HEK293T (cell line): ENCODE data around the gene PINK1.
A peak's percentile ranks its signal among the peaks of the same experiment; 100 is the strongest.

Experiments used
- CTCF ChIA-PET: fragments of 350-600 bp; formaldehyde crosslinking; extraction: SDS; loops from one replicate; lab custom pipeline; 2021; ENCODE audit warnings: antibody characterized with exemption, inconsistent platforms; lab: Yijun Ruan, JAX
- POLR2A ChIA-PET: fragments of 350-600 bp; formaldehyde crosslinking; extraction: SDS; loops from one replicate; lab custom pipeline; 2020; ENCODE audit warnings: antibody characterized with exemption, inconsistent platforms; lab: Yijun Ruan, JAX
- DNase-seq: peaks from one replicate; pipeline ENCODE4 v3.0.0; 2012; ENCODE audit warnings: mixed read lengths; ENCODE audit errors: extremely low spot score
- ARNT ChIP-seq: fragments of 450-650 bp; IDR thresholded peaks from 2 replicates; pipeline ENCODE4 v1.6.1; 2017; ENCODE audit warnings: mild to moderate bottlenecking
- BHLHE40 ChIP-seq: fragments of 450-650 bp; IDR thresholded peaks from 2 replicates; pipeline ENCODE4 v1.6.1; 2016; ENCODE audit warnings: mild to moderate bottlenecking, moderate library complexity, borderline replicate concordance
- CTBP1 ChIP-seq: fragments of 450-650 bp; IDR thresholded peaks from 2 replicates; pipeline ENCODE4 v1.6.1; 2016; ENCODE audit warnings: borderline replicate concordance
- ELF4 ChIP-seq: fragments of 450-650 bp; IDR thresholded peaks from 2 replicates; pipeline ENCODE4 v1.6.1; 2017; ENCODE audit warnings: antibody characterized with exemption
- FOXA1 ChIP-seq: fragments of 450-650 bp; IDR thresholded peaks from 2 replicates; pipeline ENCODE4 v1.6.1; 2016; ENCODE audit warnings: mild to moderate bottlenecking
- FOXK2 ChIP-seq: fragments of 450-650 bp; IDR thresholded peaks from 2 replicates; pipeline ENCODE4 v1.6.1; 2016; ENCODE audit warnings: mild to moderate bottlenecking
- FOXM1 ChIP-seq: fragments of 450-650 bp; IDR thresholded peaks from 2 replicates; pipeline ENCODE4 v1.6.1; 2017; ENCODE audit warnings: mild to moderate bottlenecking, borderline replicate concordance
- HDGF ChIP-seq: fragments of 450-650 bp; IDR thresholded peaks from 2 replicates; pipeline ENCODE4 v1.6.1; 2017; ENCODE audit warnings: antibody characterized with exemption, borderline replicate concordance
- L3MBTL2 ChIP-seq: fragments of 450-650 bp; conservative IDR thresholded peaks from 2 replicates; pipeline ENCODE4 v1.6.1; 2016; ENCODE audit warnings: mild to moderate bottlenecking
- LEF1 ChIP-seq: fragments of 450-650 bp; IDR thresholded peaks from 2 replicates; pipeline ENCODE4 v1.6.1; 2017; ENCODE audit warnings: mild to moderate bottlenecking, borderline replicate concordance
- NFRKB ChIP-seq: fragments of 450-650 bp; IDR thresholded peaks from 2 replicates; pipeline ENCODE4 v1.6.1; 2016; ENCODE audit warnings: mild to moderate bottlenecking, moderate library complexity
- SP1 ChIP-seq: fragments of 450-650 bp; IDR thresholded peaks from 2 replicates; pipeline ENCODE4 v1.6.1; 2017
- SUZ12 ChIP-seq: fragments of 450-650 bp; IDR thresholded peaks from 2 replicates; pipeline ENCODE4 v1.6.1; 2016; ENCODE audit warnings: mild to moderate bottlenecking
- TARDBP ChIP-seq: fragments of 450-650 bp; IDR thresholded peaks from 2 replicates; pipeline ENCODE4 v1.6.1; 2016
- ZNF384 ChIP-seq: fragments of 450-650 bp; IDR thresholded peaks from 2 replicates; pipeline ENCODE4 v1.6.1; 2016
- TF ChIP-seq, protein P1 (sequence below): fragments of 450-650 bp; IDR thresholded peaks from 2 replicates; pipeline ENCODE4 v1.6.1; 2016

The PINK1 gene

DNA sequence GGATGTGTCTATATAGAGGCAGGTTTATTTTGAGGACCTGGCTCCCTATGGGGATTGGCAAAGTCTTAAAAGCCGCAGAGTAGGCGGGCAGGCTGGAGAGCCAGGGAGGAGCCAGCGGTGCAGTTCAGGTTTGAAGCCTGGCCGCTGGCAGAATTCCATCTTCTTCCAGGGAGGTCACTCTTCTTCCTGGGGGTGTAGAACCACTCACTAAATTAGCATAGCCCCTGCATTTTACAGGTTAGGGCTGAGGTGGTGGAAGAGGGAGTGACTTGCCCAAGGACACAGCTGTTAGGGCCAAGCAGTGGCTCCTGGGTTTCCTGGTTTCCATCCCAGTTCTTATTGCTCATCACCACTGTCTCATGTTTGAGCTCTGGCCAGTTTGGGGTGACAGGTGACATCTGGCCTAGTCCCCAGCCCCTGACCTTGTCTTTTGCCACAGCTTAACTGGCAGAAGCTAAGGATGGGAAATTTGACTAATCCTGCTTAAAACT is 1.4 kb downstream of the PINK1 start:
- POLR2A ChIA-PET, result interaction anchor here (1.2 to 2.6 kb wide), 6 partner anchors 14 to 82 kb away, joined by 4 to 27 read pairs (median 14); partner anchors contain the start of genes CDA, DDOST and FAM43B
- no peak for TF ChIP-seq NFRKB
- TF ChIP-seq FOXM1, result no peak
- TF ChIP-seq SP1, result no peak
- TF ChIP-seq LEF1, result no peak
- TF ChIP-seq SUZ12, result no peak
- no peak for TF ChIP-seq TARDBP
- no peak for TF ChIP-seq CTBP1
- TF ChIP-seq ZNF384, result no peak
- TF ChIP-seq FOXA1, result no peak
- no peak for TF ChIP-seq ELF4
- TF ChIP-seq, protein P1, sequence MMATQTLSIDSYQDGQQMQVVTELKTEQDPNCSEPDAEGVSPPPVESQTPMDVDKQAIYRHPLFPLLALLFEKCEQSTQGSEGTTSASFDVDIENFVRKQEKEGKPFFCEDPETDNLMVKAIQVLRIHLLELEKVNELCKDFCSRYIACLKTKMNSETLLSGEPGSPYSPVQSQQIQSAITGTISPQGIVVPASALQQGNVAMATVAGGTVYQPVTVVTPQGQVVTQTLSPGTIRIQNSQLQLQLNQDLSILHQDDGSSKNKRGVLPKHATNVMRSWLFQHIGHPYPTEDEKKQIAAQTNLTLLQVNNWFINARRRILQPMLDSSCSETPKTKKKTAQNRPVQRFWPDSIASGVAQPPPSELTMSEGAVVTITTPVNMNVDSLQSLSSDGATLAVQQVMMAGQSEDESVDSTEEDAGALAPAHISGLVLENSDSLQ, result no peak
- TF ChIP-seq ARNT, result no peak
- no peak for TF ChIP-seq L3MBTL2
- no peak for TF ChIP-seq FOXK2
- no peak for TF ChIP-seq BHLHE40
- no peak for TF ChIP-seq HDGF
- CTCF ChIA-PET, result interaction anchor here (0.6 to 1.3 kb wide), 2 partner anchors 27 to 60 kb away, joined by 3 to 6 read pairs; partner anchors contain the start of gene DDOST
- DNase-seq, result peak; percentile 55

DNA sequence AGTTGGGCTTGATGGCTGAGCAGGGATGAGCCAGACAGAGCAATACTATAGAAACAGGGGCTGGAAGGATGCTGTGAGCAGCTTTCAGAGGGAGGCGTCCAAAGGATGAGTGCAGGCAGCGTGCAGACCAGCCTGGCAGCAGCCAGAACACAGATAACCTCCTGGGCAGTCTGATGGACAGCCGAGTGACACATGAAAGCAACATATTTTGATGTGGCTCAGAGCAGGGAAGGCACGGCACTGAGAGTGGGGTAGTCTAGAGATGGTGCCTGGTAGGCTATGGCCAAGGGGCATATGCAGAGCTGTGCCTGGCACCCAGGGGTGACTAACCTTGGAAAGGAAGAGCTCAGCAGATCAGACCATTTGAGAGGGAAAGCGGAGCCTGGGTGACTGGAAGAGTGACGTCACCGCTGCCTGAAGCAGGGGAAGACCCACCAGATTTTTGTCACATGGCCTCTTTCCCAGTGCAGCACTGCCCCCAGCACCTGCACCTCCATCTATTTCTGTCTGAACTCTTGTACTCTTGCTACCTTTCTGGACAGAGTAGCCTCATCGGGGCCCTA is 3.6 kb downstream of the PINK1 start:
- DNase-seq, result no peak
- ChIA-PET POLR2A (interaction anchor here (1.5 kb wide), 1 partner anchor 24 kb away, joined by 4 read pairs; the partner anchor contains the start of gene DDOST), CTCF (interaction anchor here (0.7 to 1.2 kb wide), 3 partner anchors 46 to 102 kb away, joined by 3 to 4 read pairs (median 3); no protein-coding TSS in a partner anchor)
- TF ChIP-seq CTBP1 (no peak), TARDBP (no peak)

DNA sequence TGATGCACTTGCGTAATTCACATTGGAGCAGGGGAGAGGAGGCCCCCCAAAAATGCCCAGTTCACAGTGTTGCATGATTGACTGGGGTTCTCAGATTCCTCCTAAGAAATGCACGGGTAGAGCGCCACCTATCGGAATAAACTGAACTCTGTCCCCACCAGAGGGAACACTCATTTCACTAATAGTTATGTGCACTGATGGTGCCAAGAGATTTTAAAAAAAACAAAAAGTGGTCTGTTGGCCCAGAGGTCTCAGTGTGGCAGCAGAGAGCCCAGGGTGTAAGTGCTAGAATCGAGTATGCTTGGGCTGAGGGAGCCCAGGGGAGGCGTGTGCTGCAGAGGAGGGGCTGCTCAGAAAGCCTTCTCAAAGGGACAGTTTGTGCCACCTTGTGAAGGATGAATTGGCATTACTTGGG is 6.9 kb downstream of the PINK1 start:
- TF ChIP-seq CTBP1, result no peak
- no peak for TF ChIP-seq L3MBTL2
- TF ChIP-seq, protein P1, result peak; percentile 75
- peak; percentile 59 for DNase-seq
- POLR2A ChIA-PET, result no interaction called here
- CTCF ChIA-PET, result interaction anchor here (1.0 kb wide), 1 partner anchor 65 kb away, joined by 4 read pairs; no protein-coding TSS in a partner anchor

DNA sequence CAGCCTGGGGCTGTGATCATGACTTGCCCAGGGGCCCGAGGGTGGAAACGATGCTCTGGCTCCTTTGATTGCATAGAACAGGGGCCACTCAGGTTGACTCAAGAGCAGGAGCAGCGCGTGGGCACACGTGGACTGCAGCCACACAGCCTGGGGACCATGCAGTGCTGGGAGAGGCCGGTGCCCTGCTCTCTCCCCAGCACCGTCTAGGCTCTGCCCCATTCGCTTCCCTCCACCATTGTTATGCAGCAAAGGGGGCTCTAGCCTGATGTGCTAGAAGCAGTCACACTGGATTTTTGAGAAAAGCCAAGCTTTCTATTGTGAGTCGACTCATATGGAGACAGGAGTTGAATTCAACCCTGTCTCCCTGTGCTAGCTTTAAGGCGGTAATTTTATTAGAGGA is 8.7 kb downstream of the PINK1 start:
- POLR2A ChIA-PET, result interaction anchor here (0.9 kb wide), 1 partner anchor 19 kb away, joined by 4 read pairs; the partner anchor contains the start of gene DDOST
- no peak for DNase-seq
- CTCF ChIA-PET, result interaction anchor here (1.2 kb wide), 1 partner anchor 68 kb away, joined by 3 read pairs; no protein-coding TSS in a partner anchor
- TF ChIP-seq SP1, result no peak

DNA sequence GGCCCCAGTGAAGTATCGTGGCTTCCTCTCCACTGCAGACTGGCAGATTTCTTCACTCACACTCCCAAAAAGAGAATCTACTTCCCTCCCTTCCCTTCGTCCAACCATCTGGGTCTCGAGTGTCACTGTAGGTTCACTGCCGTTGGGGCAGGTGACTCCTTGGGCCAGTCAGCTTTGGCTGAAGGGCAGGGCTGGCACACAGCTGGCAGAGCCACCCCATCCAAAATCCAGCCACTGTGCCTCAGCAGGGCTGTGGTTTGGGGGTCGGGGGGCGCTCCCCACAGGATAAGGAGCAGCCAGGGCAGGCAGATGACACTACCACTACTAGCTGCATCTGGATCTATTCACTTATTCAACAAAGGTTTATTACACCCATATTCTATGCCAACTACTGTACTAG is 9.8 kb downstream of the PINK1 start:
- no peak for DNase-seq
- POLR2A ChIA-PET, result interaction anchor here (1.3 kb wide), 1 partner anchor 19 kb away, joined by 5 read pairs; the partner anchor contains the start of gene DDOST
- CTCF ChIA-PET, result no interaction called here
- TF ChIP-seq BHLHE40 (no peak), TARDBP (no peak), NFRKB (no peak), L3MBTL2 (no peak), ARNT (no peak), LEF1 (no peak), ELF4 (no peak), SUZ12 (no peak), SP1 (no peak), HDGF (no peak), FOXA1 (no peak), FOXK2 (no peak), FOXM1 (no peak)
- TF ChIP-seq, protein P1, result no peak

DNA sequence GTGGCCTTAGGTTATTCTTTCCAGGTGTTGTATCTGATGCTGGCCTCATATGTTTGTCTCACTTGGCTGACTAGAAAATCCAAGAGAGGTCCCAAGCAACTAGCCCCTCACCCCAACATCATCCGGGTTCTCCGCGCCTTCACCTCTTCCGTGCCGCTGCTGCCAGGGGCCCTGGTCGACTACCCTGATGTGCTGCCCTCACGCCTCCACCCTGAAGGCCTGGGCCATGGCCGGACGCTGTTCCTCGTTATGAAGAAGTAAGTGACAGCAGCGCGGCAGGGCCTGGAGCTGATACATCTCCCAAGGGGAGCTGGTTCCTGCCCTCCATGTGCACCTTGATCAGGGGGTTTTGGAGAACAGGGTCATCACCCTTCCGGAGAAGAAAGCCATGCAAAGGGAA is 11.2 kb downstream of the PINK1 start:
- POLR2A ChIA-PET, result no interaction called here
- CTCF ChIA-PET, result no interaction called here
- no peak for TF ChIP-seq FOXA1
- DNase-seq, result no peak

DNA sequence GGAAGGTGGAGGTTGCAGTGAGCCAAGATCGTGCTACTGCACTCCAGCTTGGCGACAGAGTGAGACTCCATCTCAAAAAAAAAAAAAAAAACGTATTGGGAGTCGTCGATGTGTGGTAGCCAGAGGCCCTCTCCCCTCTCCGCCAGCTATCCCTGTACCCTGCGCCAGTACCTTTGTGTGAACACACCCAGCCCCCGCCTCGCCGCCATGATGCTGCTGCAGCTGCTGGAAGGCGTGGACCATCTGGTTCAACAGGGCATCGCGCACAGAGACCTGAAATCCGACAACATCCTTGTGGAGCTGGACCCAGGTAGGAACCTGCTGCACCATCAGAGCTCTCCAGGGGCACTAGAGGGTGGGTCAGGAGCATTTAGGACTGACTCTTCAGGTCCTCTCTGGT is 12.2 kb downstream of the PINK1 start:
- DNase-seq, result no peak
- no peak for TF ChIP-seq SUZ12
- no peak for TF ChIP-seq TARDBP
- TF ChIP-seq CTBP1, result no peak
- TF ChIP-seq ARNT, result no peak
- TF ChIP-seq HDGF, result no peak
- TF ChIP-seq FOXK2, result no peak
- TF ChIP-seq BHLHE40, result no peak
- TF ChIP-seq FOXM1, result no peak
- TF ChIP-seq ZNF384, result no peak
- TF ChIP-seq L3MBTL2, result no peak
- TF ChIP-seq ELF4, result no peak
- no peak for TF ChIP-seq FOXA1
- TF ChIP-seq NFRKB, result no peak
- TF ChIP-seq SP1, result no peak
- TF ChIP-seq, protein P1, result no peak
- no peak for TF ChIP-seq LEF1
- ChIA-PET CTCF (interaction anchor here (0.7 kb wide), 2 partner anchors 61 to 976 kb away, joined by 3 read pairs; no protein-coding TSS in a partner anchor), POLR2A (interaction anchor here (1.7 kb wide), 1 partner anchor 16 kb away, joined by 10 read pairs; the partner anchor contains the start of gene DDOST)
